ENCODE data around the gene ZNF776.
A peak's percentile ranks its signal among the peaks of the same experiment; 100 is the strongest.
"Not testable (repeated sequence)": the region's sequence is repeated elsewhere in the genome, so short reads cannot be mapped to it uniquely, and the experiment has no call there.

ZNF776 gene

DNA sequence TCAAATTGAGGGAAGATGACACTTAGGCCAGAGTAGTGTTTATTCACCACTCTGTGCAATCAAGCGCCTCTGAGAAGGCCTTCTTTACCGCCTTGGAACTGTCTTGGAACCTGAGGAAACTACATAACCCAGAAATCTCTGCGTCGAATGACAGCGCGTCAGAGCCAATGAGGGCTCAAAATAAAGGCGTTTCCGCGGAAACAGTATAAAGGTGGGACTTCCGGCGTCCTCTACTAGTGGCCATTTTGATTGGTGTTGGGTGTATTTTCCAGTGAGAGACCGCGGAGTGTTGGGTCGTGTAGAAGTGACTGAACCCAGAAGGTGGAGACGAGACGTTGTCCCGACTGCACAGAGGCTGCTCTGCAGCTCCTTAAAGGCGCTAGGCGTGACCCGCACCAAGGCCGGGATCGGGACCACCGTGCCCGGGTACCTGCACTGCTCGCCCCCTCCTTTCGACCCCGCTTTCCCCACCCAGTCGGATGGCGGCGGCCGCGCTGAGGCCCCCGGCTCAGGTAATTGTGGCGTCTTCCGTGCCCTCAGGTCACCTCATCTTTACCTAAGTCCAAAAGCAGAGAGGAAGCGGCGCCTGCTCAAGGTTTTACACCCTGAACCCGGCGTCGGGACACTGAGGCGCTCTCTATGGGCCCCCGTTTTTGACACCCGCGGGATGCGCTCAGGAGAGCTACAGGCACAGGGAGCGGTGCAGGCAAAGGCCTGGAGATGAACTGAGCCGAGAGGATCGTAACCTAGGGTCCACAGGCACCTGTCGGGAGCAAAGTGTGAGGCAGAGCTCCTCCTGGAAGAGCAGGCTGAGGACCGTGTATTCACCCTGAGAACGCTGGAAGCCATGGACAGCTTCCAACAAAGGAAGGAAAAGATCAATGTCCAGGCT is at the start of gene ZNF776:
Gene ZNF776 (plus strand): TSS at position 236 of the 892 bp plus-strand sequence. CDS start 244 bp downstream, at position 480.
- DNase-seq, result peak; percentile 98

GRCh38 chr19:57701625-57702024 is 45.0 kb upstream of the ZNF776 start:
- DNase-seq, result no peak

DNA sequence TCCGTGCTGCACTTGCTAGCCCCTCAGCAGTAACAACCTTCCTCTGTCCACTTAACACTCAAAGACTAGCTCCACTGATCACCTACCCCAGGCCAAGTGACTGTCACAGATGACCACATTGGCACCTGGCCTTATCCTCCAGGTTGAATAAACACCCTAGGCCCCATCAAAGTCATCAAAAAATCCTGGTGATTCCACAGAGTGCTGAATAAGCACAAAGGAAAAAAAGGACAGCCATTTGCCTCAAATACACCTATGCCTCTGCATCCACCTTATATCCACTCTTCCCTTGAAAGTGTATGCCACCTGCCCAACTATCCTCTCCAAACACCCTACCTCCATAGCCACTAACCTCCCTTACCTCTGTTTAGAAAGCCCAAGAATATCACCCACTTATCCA is 40.3 kb upstream of the ZNF776 start:
- DNase-seq, result no peak

DNA sequence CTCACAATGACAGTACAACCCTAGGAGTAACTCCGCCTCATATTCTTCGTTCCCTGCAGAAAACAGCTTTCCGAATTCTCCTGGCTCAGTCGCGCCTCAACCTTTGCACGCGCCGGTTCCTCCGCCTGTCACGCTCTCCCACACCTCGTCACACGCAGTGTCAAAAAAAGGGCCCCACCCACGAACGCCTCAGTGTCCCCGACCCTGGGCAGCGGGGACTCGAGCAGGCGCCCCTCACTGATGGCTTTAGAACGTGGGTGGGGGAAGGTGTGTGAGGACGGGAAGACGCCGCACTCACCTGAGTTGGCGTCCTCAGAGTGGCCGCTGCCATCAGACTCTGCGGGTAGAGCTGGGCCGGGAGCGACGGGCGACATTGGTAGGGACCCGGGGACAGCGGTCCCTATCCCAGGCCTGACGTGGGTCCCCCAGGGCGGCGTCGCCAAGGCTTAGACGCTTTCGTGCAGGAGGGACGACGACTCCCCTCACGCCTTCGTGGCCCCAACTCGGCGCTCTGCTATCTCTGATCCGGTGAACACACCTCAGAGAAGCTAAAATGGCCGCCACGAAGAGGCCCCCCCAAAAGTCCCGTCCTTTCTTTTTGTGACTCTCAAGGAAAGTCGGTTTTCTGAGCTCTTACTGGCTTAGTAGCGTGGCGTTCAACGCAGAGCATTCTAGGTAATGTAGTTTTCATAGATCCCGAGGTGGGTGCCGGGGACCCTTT is 37.8 kb upstream of the ZNF776 start, which contains the start of gene ZNF154:
Gene ZNF154 (minus strand): TSS at position 564 of the 721 bp plus-strand sequence. CDS start 233 bp downstream, at position 331.
- DNase-seq, result no peak

DNA sequence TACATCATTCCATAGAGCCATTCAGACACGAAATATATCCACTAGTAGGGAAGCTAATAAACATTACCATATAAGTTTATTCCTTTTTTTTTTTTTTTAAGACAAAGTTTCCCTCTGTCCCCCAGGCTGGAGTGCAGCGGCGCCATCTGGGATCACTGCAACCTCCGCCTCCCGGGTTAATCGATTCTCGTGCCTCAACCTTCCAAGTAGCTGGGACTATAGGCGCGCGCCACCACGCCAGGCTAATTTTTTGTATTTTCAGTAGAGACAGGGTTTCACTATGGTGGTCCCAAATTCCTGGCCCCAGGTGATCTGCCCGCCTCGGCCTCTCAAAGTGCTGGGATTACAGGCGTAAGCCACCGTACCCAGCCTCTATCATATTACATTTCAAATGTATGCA is 37.0 kb upstream of the ZNF776 start:
- DNase-seq, result no peak

DNA sequence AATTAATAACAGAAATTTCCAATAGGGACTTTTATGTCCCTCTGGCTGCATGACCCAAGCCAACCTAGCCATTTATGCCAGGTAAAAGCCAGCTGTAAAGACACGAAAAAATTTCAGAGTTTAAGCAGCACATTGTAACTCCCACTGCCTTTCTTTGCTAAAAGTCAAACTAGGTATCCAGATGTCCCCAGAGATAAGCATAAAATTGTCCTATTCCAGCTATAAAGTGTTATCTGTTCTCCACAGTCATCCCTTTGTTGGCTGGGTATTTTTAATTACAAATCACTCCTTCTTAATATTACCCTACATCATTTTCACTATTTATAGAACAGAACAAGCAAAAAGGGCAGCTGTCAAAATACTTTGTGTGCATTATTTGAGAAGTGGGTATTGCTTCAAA is 34.4 kb upstream of the ZNF776 start:
- no peak for DNase-seq

DNA sequence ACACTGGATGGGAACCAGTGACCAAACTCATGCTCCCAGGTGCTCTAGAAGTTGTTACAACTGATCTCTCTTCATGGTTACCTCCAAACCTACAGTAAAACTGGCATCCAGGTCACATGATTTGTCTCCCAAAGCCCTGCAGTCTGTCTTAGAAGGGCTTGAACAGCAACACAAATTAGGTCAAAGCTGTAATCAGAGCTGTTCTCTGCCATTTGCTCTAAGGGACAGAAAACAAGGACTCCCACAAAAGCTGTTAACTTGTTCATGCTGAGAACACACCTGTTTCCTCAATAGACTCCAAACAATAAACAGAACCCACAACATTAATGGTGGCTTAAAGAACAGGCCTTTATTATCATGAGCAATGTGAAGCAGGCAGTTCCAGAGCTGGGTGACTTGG is 27.2 kb upstream of the ZNF776 start:
- no peak for DNase-seq

GRCh38 chr19:57719901-57720519 is 26.6 kb upstream of the ZNF776 start:
- no peak for DNase-seq

DNA sequence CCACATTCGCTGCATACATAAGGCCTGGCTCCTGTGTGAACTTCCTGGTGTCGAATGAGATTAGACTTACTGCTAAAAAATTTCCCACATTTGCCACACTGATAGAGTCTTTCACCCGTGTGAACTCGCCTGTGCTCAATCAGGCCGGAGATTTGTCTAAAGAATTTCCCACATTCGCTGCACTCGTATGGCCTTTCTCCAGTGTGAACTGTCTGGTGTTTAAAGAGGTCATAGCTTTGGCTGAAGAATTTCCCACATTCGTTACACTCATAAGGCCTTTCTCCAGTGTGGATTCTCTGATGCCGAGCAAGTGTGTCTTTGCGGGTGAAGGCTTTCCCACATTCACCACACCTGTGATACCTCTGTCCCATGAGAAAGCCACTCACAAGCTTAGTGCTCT is 25.7 kb upstream of the ZNF776 start:
- DNase-seq, result no peak

GRCh38 chr19:57738320-57738719 is 8.3 kb upstream of the ZNF776 start:
- DNase-seq, result not testable (repeated sequence)

- not testable (repeated sequence) for DNase-seq
Observed at GRCh38 chr19:57738770-57739169, 7.8 kb upstream of the ZNF776 start.

GRCh38 chr19:57747472-57747807 is 825 bp downstream of the ZNF776 start:
- DNase-seq, result no peak

- DNase-seq, result no peak
Observed at GRCh38 chr19:57748029-57748428, 1.4 kb downstream of the ZNF776 start.

- no peak for DNase-seq
Observed at GRCh38 chr19:57754091-57754673, 7.6 kb downstream of the ZNF776 start.

- no peak for DNase-seq
Observed at GRCh38 chr19:57755031-57755430, 8.4 kb downstream of the ZNF776 start.

- DNase-seq, result no peak
Observed at GRCh38 chr19:57757941-57758340, 11.3 kb downstream of the ZNF776 start.

GRCh38 chr19:57759096-57759495 is 12.5 kb downstream of the ZNF776 start:
- DNase-seq, result no peak

GRCh38 chr19:57769345-57770131 is 22.9 kb downstream of the ZNF776 start, which contains the start of gene ZNF586:
ZNF586 (plus strand) TSS chr19:57769676; CDS start chr19:57769843, 167 bp downstream.
- no peak for DNase-seq

DNA sequence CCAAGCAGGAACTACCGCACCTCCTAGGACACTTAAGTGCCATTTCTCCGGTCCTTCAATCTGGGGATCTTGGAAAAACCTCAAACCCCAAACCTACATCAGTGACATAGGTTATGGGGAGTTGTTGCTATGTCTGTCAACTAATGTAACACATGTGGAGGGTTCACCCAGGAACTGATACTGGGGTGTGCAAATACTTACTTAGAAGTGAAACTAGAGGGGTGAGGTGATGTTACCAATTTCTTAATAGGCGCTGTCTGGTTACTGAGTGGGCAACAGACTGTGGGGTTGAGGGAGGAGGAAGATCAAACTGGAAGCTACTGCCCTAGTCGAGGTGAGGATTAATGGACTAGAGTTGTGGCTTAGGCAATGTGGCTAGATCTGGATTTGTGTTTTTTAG is 24.8 kb downstream of the ZNF776 start:
- no peak for DNase-seq

DNA sequence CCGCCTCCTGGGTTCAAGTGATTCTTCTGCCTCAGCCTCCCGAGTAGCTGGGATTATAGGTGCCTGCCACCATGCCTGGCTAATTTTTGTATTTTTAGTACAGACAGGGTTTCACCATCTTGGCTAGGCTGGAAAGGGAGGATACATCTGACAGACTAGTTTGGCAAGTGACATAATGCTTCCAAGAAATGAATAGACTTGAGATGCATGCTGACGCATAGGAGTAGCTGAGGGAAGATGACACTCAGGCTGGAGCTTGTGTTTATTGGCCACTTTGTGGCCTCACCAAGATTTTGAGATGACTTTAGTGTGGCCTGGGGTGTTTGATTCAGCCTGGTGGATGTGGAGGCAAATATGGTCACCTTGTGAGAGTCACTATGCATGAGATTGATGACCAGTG is 26.9 kb downstream of the ZNF776 start:
- DNase-seq, result no peak

- DNase-seq, result no peak
Observed at GRCh38 chr19:57776764-57777296, 30.2 kb downstream of the ZNF776 start.

GRCh38 chr19:57778336-57778735 is 31.7 kb downstream of the ZNF776 start:
- DNase-seq, result no peak
